Measurements from ENCODE around the gene STING1.

STING1 gene

DNA sequence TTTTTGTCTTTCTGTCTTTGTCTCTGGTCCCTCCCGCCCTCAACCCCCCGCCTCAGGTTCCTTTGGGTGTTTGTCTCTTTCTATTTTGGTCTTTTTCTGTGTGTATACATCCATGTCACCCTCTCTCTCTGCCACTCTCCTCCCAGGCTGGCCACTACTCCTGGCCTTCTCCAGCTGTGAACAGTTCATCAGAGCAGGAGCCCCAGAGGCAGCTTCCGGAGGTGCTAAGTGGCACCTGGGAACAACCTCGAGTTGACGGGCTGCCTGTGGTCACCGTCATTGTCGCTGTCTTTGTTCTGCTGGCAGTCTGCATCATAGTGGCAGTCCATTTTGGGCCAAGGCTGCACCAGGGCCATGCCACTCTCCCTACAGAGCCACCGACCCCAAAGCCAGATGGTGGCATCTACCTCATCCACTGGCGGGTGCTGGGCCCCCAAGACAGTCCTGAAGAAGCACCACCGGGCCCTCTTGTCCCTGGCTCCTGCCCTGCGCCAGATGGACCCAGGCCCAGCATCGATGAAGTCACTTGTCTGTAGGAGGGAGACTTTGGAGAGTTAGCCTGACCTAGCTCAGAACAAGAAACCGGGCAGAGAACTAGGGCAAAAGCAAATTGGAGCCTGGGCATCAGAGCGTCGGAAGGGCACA is 10.1 kb downstream of the STING1 start:
- H3K27ac ChIP-seq: peak overlapping the region; percentile 60
- DNase-seq (ENCODE audit: low read depth, low spot score): no peak

DNA sequence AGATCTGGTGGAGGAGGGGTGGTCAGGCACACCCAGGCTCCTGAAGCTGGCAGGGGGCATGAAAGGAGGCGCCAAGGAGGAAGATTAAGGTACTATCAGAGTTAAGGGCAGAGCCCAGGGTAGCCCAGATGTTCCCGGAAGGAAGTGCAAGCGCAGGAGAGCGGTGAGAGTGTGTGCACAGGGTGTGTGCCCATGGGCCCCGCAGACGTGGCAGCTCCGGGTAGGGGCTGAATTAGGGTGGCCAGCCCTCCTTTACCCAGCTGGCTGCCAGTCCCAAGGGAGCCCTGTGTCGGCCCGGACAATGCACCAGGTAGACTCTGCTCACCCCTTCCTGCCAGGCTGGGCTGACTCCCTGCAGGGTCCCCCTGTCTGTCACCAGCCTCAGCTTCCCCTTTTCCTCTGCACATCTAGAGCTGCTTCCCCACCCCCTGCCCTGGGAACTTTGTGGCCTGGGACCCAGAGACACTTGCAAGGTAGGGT is 11.7 kb downstream of the STING1 start, which contains the start of gene SMIM33:
Gene SMIM33, plus strand, starts transcription at position 184 of the 480 bp plus-strand sequence. Its CDS starts 118 bp downstream, at position 302.
- no peak for DNase-seq (ENCODE audit: low read depth, low spot score)
- no peak within 1 kb of the TSS for H3K27ac ChIP-seq

DNA sequence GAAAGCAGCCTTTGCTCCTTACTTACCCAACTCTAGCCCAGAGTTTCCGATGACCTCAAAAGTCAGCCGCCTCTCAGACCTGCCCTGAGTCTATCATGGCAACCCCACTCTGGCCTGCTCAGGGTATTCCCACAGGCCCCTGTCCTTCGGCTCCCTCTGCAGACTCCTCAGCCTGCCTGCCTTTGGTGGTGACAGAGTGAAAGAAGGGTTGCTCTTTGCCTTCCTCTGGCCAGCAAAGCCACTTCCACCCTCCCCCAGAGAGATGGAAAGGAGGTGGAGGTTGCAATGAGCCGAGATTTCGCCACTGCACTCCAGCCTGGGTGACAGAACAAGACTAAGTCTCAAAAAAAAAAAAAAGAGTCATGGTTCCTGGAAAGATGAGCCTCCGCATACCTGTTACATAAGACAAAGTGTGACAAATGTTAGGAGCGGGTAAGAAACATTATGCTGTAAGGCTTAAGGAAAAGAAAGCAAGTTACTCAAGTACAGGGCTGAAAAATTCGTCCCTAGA is 14.1 kb downstream of the STING1 start:
- no peak overlapping the region for H3K27ac ChIP-seq
- DNase-seq (ENCODE audit: low read depth, low spot score): no peak

DNA sequence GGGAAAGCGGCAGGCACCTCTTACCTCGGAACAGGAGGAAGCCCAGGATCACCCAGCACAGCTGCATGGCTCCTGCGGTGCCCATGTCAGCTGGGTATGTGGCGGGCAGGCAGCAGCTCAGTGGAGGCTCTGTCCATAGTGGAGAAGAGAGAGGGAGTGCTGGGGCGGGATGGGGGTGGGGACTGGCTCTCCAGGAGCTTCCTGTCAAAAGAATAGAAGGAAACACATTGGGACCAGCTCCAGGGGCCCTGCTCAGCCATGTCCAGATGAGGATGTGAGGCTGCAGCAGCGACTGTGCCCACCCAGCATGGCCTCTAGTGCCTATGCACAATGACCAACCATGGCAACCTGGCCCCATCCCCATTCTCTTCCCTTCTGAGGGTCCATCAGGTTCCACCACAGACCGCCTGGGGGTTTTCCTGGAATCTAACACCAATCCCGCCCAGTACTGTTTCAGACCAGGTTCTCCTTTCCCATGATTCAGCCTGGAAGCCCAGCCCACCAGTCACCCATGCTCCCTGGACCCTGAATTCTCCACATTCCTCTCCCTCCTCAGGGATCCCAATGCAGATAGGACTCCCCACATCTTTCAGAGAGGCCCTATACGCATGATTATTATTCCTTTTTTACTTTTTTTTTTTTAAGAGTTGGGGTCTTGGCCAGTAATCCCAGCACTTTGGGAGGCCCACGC is 19.8 kb downstream of the STING1 start, which contains the start of gene ECSCR:
Gene ECSCR, minus strand, starts transcription at position 158 of the 691 bp plus-strand sequence. Its CDS starts 73 bp downstream, at position 85.
- no peak for DNase-seq (ENCODE audit: low read depth, low spot score)
- H3K27ac ChIP-seq: no peak within 1 kb of the TSS

DNA sequence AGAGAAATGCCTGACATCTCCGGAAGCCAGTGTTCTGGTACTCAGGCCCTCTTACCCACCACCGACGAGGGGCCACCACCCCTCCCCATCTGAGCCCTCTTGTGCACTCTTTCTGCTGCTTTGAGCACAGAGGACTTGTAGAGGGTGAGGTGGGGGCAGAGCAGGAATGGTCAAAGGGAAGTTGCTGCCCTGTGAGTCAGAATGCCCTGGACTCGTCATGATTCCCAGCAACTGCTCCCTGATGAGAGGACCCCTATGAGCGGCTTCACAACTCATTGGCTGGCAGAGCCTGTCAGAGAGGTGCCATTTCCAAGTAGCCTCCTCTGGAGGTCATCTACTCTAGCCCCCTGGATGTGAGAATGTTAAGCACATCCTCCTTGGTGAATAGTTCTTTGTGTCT is 20.9 kb downstream of the STING1 start:
- H3K27ac ChIP-seq: no peak overlapping the region

DNA sequence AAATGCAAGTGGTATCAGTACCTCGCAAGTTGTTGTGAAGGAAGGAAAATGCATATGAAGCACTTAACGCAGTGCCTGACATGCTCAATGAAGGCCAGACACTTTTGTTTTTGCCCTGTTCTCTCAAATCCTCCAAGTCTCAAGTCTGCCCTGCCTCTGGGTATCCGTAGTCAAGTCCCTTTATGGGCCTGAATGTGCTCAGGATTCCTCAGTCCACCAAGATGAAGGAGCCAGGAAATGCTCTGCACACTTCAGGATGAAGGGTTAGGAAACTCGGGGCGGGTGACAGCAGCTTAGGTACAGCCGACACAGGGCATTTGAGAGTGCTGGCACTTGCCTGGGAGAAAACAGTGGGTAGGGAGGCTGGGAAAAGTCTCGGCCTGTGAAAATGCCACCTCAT is 21.4 kb downstream of the STING1 start:
- H3K27ac ChIP-seq: no peak overlapping the region
- no peak for DNase-seq (ENCODE audit: low read depth, low spot score)

More for the DNA sequence above, 20.9 kb downstream of the STING1 start:
- no peak for DNase-seq (ENCODE audit: low read depth, low spot score)

DNA sequence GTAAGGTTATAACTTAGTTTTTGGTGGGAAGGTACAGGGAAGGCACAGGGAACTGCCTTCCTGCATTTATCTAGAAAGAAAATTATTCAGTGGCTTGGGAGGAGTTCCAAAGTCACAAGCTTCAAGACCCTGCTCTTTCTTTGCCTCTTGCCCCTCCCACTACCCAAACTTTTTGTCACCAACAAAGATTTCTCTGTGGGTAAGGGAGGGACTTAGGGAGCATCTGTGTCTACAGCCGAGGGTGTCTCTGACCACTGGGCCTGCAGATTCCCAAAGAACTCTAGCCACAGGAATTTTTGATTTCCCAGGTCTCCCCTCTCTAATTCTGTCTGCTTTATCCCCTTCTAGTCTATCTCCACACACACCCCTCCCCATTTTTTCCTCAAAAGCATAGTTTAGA is 22.1 kb downstream of the STING1 start:
- no peak for DNase-seq (ENCODE audit: low read depth, low spot score)
- no peak overlapping the region for H3K27ac ChIP-seq

DNA sequence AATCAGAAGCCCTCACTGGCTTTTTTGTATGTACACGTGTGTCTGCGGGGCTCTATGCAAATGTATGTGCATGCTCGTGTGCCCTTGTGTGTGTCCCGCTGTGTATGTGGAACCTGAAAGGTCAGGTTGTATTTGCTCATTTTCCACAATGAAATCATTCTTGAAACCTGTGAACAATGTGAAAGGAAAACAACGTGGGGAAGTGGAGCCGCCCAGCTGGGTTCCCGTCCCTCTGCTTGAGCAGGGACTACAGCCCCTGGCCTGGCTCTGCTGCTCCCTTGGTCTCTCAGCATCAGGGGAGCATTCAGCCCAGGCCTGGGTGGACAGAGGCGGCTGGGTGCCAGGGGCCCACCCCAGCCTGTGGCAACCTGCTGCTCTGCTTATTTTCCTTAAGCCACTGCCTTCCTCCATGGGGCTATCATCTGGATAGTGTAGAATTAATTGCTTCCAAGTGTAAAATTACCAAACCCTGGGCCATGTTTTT is 23.1 kb downstream of the STING1 start:
- H3K27ac ChIP-seq: peak overlapping the region; percentile 42
- no peak for DNase-seq (ENCODE audit: low read depth, low spot score)

DNA sequence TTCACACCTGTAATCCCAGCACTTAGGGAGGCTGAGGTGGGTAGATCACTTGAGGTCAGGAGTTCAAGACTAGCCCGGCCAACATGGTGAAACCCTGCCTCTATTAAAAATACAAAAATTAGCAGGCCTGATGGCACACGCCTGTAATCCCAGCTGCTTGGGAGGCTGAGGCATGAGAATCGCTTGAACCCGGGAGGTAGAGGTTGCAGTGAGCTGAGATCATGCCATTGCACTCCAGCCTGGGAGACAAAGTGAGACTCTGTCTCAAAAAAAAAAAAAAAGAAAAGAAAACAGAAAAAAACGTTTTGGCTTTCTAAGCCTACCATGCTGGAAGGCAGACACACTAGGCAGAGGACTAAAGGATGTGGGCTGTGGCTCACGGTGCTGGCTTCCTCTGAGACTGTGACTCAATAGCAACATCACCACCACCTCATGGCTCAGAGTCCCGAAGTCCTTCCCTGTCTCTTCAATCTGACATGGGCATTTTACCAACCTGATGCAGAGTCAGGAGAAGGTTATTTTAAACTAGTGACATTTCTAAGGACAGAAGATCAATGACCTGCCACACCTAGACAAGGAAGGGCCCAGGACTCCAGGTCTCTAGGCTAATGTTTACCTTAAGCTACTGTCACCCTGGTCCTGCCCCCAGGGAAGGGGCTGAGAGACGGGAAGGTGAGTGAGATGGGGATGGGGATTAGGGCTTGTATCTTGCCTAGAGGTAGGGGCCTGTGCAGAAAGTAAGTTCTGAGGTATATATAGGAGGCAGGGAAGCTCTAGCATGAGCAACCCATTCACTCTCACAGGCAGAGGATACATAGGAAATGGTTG is 23.8 kb downstream of the STING1 start:
- peak overlapping the region; percentile 42 for H3K27ac ChIP-seq
- no peak for DNase-seq (ENCODE audit: low read depth, low spot score)

DNA sequence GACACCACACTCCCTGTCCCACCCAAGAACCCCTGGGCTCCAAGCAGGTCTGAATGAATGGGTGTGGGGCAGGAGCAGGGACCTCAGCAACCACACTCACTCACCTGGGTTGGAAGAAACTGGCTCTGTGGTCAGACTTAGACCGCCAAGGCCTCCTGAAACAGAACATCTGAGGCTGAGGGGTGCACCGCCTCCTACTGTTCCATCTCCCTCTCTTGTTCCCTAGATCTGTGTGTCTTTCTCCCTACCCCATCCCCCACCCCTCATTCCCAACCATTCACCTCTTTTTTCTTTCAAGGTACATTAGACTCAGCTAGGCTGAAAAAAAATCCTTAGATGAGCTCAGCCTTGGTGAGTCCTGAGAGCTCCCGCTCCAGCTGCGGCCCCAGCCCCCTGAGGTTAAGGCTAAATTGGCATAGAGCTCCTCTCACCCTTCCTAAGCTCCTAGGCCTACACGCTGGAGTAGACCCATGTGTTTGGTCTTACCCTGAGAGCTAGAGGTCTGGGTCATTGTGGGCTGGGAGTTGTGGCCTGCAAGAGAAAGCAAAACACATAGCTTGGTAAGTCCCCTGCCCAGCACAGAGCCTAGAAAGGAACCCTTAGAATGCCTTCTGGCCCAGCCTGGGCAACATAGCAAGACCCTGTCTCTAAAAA is 24.8 kb downstream of the STING1 start:
- no peak overlapping the region for H3K27ac ChIP-seq
- DNase-seq (ENCODE audit: low read depth, low spot score): no peak

DNA sequence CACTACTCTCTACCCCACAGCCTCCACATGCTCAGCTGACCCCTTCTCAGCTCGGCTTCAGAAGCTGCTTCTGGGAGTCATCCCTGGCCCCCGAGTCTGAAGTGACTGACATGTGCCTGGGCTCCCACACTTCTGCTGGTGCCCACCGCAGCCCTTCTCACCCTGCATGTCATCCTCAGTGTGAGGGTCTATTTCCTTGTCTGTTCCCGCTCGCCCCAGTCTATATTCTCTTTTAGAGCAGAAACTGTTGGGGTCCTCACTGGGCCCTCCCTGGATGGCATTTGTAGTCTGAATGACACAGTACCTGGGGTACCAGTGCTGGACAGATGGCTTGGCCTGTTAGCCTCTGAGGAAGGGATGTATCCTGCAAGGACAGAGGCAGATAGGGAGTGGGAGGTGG is 25.3 kb downstream of the STING1 start:
- H3K27ac ChIP-seq: no peak overlapping the region
- DNase-seq (ENCODE audit: low read depth, low spot score): no peak

DNA sequence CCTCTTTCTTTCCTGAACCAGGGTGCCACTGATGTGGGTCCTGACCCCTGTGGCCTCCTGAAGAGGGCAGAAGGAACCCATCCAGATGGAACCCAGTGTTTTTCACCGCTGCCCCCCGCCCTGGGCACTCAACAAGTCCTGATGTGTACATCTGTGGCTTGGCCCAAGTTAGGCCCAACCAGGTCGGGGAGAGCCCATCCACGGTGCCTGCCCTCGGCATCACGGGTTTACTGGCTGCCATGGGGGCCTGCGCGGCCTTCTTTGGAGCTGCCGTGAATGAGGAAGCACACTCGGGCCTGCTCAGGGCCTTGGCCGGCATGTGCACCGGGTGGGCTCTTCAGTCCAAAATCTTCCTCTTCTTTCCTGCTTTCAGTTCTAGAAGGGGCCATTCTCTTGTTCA is 25.8 kb downstream of the STING1 start:
- H3K27ac ChIP-seq: no peak overlapping the region
- no peak for DNase-seq (ENCODE audit: low read depth, low spot score)

DNA sequence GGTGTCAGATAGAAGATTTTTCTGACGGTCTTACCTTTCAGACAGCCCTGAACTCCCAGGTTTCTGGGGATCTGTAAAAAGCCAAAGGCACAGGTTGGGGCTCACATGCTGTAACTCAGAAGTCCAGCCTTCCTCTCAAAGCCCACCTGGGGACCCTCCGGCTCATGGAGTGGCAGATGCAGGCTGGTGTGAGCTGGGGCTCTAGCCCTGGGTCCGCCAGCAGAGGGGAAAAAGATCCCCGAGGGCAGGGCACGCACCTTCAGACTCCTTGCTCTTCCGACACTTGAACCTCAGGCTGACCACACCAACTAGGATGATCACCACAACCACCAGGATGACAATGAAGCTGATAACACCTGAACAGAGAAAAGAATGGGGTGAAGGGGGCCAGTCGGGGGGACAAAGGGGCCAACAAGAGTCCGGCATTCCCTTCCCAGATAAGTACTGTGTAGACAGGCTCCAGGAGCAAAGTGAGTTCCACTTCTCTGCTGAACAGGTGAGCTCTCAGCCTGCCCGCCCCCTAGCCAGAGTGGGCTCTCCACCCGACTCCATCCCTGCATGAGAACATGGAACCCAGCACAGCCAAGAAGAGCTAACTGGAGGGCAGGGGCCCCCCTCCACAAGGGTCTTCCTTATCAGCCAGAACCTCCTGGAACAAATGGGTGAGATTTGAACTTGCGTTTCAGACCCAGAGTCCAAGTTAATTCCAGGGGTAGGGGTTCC is 27.8 kb downstream of the STING1 start:
- H3K27ac ChIP-seq: no peak overlapping the region
- no peak for DNase-seq (ENCODE audit: low read depth, low spot score)

DNA sequence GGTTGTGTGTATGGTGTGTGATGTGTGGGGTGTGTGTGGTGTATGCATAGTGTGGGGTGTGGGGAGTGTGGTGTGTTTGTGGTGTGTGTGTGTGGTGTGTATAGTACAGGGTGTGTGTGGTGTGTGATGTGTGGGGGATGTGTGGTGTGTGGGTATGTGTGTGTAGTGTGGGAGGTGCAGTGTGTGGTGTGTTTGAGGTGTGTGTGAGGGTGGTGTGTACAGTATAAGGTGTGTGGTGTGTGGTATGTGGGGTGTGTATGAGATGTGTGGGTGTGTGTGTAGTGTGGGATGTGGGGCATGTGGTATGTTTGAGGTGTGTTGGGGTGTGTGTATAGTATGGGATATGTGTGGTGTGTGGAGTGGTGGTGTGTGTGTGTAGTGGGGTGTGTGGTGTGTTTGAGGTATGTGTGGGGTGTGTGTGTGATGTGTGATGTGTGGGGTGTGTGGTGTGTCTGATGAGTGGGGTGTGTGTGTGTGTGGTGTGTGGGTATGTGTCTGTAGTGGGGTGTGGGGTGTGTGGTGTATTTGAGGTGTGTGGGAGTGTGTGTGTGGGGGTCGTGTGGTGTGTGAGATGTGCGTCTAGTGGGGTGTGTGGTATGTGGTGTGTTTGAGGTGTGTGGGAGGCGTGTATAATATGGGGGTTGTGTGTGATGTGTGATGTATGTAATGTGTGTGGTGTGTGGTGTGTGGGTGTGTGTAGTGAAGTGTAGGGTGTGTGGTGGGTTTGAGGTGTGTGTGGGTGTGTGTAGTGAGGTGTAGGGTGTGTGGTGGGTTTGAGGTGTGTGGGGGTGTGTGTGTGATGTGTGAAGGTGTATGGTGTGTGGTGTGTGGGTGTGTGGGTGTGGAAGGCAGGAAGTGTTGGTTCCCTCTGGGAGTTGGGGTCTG is 28.6 kb downstream of the STING1 start:
- no peak for DNase-seq (ENCODE audit: low read depth, low spot score)
- H3K27ac ChIP-seq: no peak overlapping the region

DNA sequence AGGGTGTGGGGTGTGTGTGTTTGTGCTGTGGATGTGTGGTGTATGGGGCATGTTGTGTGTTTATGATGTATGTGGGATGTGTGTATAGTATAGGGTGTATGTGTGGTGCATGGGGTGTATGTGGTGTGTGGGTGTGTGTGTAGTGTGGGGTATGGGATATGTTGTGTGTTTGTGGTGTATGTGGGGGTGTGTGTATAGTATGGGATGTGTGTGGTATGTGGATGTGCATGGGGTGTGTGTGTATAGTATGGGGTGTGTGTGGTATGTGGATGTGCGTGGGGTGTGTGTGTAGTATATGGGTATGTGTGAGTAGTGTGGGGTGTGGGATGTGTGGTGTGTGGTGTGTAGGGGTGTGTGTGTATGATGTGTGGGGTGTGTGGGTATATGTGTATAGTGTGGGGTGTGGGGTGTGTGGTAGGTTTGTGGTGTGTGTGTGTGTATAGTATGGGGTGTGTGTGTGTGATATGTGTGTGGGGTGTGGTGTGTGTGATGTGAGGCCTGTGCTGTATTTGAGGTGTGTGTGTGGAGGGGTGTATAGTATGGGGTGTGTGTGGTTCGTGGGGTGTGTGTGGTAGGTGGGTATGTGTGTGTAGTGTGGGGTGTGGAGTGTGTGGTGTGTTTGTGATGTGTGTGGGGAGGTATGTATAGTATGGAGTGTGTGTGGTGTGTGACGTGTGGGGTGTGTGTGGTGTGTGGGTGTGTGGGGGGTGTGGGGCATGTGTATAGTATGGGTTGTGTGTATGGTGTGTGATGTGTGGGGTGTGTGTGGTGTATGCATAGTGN is 30.5 kb downstream of the STING1 start:
- no peak for DNase-seq (ENCODE audit: low read depth, low spot score)
- H3K27ac ChIP-seq: no peak overlapping the region

DNA sequence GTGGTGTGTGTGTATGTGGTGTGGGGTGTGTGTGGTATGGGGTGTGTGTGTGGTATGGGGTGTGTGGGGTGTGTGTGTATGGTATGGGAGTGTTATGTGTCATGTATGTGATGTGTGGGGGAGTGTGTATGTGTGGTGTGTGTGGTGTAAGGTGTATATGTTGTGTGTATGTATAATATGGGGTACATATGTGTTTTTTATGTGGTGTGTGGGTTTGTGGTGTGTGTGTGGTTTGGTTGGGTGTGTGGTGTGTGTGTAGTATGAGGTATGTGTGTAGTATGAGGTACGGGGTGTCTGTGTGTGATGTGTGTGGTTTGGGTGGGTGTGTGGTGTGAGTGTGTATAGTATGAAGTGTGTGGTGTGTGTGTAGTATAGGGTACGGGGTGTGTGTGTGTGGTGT is 31.4 kb downstream of the STING1 start:
- H3K27ac ChIP-seq: no peak overlapping the region

DNA sequence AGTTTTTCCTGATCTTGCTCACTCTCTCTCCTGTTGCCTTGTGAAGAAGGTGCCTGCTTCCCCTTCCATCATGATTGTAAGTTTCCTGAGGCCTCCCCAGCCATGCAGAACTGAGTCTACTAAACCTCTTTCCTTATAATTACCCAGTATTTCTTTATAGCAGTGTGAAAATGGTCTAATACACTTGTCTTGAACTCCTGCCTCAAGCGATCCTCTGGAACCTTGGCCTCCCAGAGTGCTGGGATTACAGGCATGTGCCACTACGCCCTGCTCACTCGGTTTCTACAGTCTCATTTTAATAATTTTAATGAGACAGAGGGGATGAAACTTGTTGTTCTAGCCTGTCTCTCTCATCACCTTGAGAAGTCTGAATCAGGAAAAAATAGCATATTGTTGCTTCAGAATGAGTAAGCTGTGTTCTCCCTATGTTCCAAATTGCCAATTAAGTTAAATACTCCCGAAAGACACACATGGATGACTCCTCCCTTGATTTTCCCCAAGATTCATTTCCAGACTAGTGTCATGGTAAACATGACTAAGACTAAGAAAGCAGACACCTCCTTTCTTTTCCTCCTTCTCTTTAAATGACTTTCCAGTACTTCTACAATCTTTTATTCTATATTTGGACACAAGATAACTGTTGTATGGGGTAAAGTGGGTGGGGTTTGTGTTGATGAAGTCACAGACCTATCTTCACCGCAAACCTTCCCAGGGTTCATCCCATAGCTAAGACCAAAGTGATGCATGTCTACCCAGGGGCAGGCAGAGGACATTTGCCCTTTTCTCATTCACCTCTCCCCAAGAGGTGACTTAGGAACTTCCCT is 35.4 kb downstream of the STING1 start:
- peak; percentile 37 for DNase-seq (ENCODE audit: low read depth, low spot score)
- H3K27ac ChIP-seq: peak overlapping the region; percentile 84

More for the DNA sequence above, 31.4 kb downstream of the STING1 start:
- no peak for DNase-seq (ENCODE audit: low read depth, low spot score)
